Thymus (tissue), 11 donors: ENCODE results near the gene FBXO31. TPM values are rescaled to one million over a fixed set of nuclear protein-coding genes. Genes with fewer than 3 reads are reported as not detected.

ENCODE experiments used
- DNase-seq, 9 donors: peaks; one replicate each; pipeline ENCODE4 v3.0.0-alpha.2; 2013; ENCODE audit warnings: low spot score in 9 of 9, low read depth in 6 of 9, missing footprints in 1 of 9
- H3K27ac ChIP-seq, 2 donors: one replicate each; pipeline ENCODE4 v1.5.1; 2013; ENCODE audit warnings: control low read depth in 1 of 2, low read depth in 1 of 2, low read length in 1 of 2, mild to moderate bottlenecking in 1 of 2, moderate library complexity in 1 of 2
- H3K27me3 ChIP-seq, 2 donors: one replicate each; pipeline ENCODE4 v1.5.1; 2013; ENCODE audit warnings: low read length in 1 of 2; ENCODE audit not compliant: control insufficient read depth in 2 of 2, insufficient read depth in 1 of 2
- H3K36me3 ChIP-seq, 2 donors: one replicate each; pipeline ENCODE4 v1.5.1; 2013; ENCODE audit warnings: low read length in 1 of 2, mild to moderate bottlenecking in 1 of 2, moderate library complexity in 1 of 2; ENCODE audit not compliant: control insufficient read depth in 2 of 2, insufficient read depth in 2 of 2
- H3K4me1 ChIP-seq, 2 donors: one replicate each; pipeline ENCODE4 v1.5.1; 2013; ENCODE audit warnings: low read length in 2 of 2; ENCODE audit not compliant: control insufficient read depth in 2 of 2, insufficient read depth in 2 of 2
- H3K4me3 ChIP-seq, 2 donors: one replicate each; pipeline ENCODE4 v1.5.1; 2013; ENCODE audit warnings: low read length in 2 of 2, control low read depth in 1 of 2, mild to moderate bottlenecking in 1 of 2
- H3K9me3 ChIP-seq, 2 donors: one replicate each; pipeline ENCODE4 v1.5.1; 2013; ENCODE audit warnings: low read length in 1 of 2, mild to moderate bottlenecking in 1 of 2; ENCODE audit not compliant: control insufficient read depth in 2 of 2, insufficient read depth in 1 of 2
- WGBS: extraction: QIAGEN DNeasy Blood & Tissue Kit; methylation state at CpG from one replicate; pipeline ENCODE4 v1.1.7; 2013; 5-methylcytosine and 5-hydroxymethylcytosine counted together
- polyA plus RNA-seq: library from polyadenylated mRNA; stranded (reverse); fragments of 200-250 nt; gene quantifications from one replicate; pipeline ENCODE4 v1.2.3, GENCODE V29; 2013
- total RNA-seq: library from RNA; stranded (reverse); fragments of 120-200 nt; gene quantifications from one replicate; pipeline ENCODE4 v1.2.4, GENCODE V29; 2013
- donor health status: healthy.

Gene FBXO31
- total and polyA plus RNA-seq, 2 donors, result 11.7 to 27.1 TPM

DNA sequence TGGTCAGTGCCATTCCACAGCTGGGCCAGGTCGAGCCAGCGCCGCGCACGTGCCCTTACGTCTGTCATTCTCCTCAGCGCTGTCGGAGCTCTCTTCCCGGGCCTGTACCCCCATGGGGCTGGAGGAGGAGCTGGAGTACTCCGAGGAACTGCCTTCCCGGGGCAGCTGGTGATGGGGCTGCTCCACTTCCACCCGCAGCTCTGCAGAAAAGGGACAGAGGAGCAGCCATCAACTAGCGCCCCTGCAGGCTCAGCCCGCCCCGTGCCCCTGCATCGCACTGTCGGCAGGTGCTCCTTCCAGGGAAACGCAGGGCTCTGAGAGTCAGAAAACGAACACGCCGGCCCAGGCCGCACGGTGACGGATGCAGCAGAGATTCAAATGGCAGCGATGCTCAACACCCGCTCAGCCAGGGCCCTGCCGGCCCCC lies 29.4 kb upstream of the FBXO31 start:
- H3K36me3 ChIP-seq, result peaks cover 2 to 21% of the 10 kb centered on the region in 2 donors
- no peak overlapping the region for H3K4me3 ChIP-seq
- DNase-seq, result no peak
- no peaks in the 10 kb centered on the region for H3K9me3 ChIP-seq
- no peaks in the 10 kb centered on the region for H3K27me3 ChIP-seq
- no peak overlapping the region for H3K27ac ChIP-seq
- H3K4me1 ChIP-seq, result no peaks in the 10 kb centered on the region
- WGBS, result 95% methylated on average over 27 of the region's 27 CpGs

DNA sequence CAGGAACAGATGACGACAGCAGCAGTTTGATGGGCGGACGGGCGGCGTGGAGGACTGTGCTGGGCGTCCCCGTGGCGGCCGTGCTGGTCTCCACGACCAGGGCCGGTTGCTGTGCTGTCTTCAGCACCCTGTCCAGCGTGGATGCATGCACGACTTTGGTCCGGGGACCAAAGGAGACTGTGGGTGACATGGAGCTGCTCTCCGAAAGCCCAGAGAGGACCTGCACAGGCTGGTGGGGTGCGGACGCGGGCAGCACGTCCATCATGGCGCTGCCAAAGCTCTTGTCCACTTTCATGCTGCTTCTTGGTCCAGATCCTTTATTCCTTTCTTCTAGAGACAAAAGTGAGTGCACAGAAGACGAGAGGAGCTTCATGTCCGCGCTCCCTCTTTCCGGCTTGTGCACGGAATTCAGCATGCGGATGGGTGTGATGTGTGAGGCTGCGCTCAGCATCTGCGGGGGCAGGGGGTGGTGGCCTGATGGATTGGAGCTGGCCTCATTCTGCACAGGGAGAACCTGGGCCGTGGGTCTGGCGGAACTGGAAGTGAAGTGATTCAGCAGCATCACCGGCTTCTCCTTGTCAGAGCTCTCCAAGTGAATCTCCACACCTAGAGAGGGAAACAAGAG lies 28.9 kb upstream of the FBXO31 start:
- WGBS, result 95% methylated on average over 31 of the region's 31 CpGs
- no peaks in the 10 kb centered on the region for H3K9me3 ChIP-seq
- H3K4me1 ChIP-seq, result no peaks in the 10 kb centered on the region
- no peaks in the 10 kb centered on the region for H3K27me3 ChIP-seq
- H3K36me3 ChIP-seq, result peaks cover 3 to 17% of the 10 kb centered on the region in 2 donors
- DNase-seq, result no peak
- H3K27ac ChIP-seq, result no peak overlapping the region
- no peak overlapping the region for H3K4me3 ChIP-seq

DNA sequence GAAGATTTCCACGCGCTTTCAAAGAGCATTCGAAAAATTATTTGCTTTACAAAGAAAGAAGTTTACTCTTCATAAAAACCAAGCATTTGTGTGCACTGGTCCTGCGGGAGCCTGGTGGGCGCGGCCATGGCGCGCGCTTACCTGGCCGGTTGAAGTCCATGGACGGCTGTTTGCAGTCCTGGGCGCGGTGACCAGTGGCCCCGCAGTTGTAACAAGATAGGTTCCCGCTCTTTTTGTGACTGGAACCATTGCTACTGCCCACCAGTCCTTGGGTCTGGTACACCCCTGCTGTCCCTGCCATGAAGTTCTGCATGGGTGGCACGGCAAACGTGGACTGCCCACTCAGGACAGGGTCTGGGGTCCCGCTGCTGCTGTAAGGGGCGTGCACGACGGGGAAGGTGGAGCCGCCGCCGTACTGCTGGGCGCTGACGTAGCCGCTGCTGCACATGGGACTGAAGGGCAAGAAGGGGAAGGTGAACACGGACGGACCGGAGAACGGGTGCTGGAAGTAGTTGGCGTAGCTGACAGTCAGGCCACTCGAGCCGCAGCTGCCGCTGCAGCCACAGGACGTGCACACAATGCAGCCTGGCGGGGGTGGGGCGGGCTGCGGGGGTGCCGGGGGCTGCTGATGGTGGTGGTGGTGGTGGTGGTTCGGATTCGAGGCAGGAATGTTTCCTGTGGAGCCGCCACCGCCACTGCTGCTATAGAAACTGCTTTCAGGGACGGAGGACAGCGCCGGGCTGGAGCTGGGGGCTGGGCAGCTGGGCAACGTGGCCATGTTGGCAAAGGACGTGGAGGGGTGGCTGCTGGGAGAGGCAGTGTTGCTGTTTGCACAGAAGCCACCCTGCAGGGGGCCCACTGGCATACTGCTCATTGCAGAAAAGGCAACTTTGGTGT lies 28.0 kb upstream of the FBXO31 start:
- Histone ChIP-seq H3K27me3 (no peaks in the 10 kb centered on the region), H3K4me1 (no peaks in the 10 kb centered on the region), H3K27ac (no peak overlapping the region), H3K36me3 (peaks cover 3 to 17% of the 10 kb centered on the region in 2 donors), H3K9me3 (no peaks in the 10 kb centered on the region), H3K4me3 (no peak overlapping the region)
- DNase-seq, result no peak
- 97% methylated on average over 49 of the region's 49 CpGs for WGBS

DNA sequence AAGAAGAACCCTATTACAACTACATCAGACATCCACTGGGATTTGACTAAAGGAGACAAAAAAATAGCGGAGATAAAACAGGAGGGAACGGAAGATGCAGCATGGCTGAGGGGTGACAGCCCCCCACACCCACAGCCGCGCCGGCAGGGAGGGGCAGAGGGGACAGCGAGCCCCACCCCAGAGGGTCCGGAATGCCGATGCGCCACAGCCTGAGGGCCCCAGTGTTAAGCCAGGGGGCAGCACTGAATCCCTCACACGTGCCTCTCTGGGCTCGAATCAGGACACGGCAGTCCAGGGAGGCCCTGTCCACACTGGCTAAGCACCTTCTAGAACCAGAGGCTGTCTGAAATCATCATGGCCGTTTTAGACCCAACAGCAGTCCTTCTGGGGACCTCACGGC lies 27.4 kb upstream of the FBXO31 start:
- Histone ChIP-seq H3K36me3 (peaks cover 5 to 21% of the 10 kb centered on the region in 2 donors), H3K4me1 (no peaks in the 10 kb centered on the region), H3K27me3 (no peaks in the 10 kb centered on the region), H3K27ac (no peak overlapping the region), H3K4me3 (no peak overlapping the region), H3K9me3 (no peaks in the 10 kb centered on the region)
- WGBS, result 96% methylated on average over 14 of the region's 14 CpGs
- no peak for DNase-seq

DNA sequence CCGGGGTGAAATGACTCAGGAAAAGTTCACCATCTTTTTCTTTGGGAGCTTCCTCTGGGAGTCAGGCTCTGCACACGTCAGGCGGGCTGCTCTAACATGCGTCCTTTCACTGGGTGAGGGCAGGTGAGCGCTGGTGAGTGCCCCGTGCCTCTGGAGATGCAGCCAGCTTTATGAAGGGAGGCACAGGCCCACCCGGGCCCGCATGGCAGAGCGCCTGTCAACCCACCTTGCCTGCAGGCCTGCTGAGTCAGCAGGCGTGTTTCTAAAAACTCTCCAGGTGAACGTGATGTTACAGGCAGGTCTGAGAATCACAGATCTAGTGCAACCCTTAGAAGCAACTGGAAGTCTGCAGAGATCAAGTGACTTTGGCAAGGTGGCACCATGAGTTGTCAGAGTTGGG lies 27.0 kb upstream of the FBXO31 start:
- Histone ChIP-seq H3K36me3 (peaks cover 6 to 21% of the 10 kb centered on the region in 2 donors), H3K4me1 (no peaks in the 10 kb centered on the region), H3K9me3 (no peaks in the 10 kb centered on the region), H3K4me3 (no peak overlapping the region), H3K27me3 (no peaks in the 10 kb centered on the region), H3K27ac (no peak overlapping the region)
- WGBS, result 98% methylated on average over 11 of the region's 11 CpGs
- DNase-seq, result no peak

DNA sequence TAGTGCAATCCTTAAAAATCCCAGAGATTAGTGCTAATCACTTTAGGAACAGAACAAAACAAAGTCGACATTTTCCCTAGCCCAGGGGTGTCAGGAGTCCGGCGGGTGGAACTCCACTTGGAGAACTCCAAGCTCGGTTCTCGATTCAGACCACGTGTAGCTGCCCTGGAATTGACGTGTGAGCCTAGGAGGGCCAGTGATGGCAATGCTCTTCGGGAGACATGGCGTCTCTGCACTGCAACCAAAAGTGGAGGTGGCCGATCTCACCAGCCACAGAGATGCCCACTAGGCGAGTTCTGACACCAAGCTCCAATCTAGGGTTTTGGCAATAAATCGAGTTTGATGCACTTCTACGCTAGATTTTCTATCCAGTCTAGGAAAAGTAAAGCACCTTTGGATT lies 26.2 kb upstream of the FBXO31 start:
- WGBS, result 97% methylated on average over 13 of the region's 13 CpGs
- Histone ChIP-seq H3K36me3 (peaks cover 13 to 27% of the 10 kb centered on the region in 2 donors), H3K27ac (no peak overlapping the region), H3K4me1 (no peaks in the 10 kb centered on the region), H3K4me3 (no peak overlapping the region), H3K27me3 (no peaks in the 10 kb centered on the region), H3K9me3 (no peaks in the 10 kb centered on the region)
- no peak for DNase-seq

DNA sequence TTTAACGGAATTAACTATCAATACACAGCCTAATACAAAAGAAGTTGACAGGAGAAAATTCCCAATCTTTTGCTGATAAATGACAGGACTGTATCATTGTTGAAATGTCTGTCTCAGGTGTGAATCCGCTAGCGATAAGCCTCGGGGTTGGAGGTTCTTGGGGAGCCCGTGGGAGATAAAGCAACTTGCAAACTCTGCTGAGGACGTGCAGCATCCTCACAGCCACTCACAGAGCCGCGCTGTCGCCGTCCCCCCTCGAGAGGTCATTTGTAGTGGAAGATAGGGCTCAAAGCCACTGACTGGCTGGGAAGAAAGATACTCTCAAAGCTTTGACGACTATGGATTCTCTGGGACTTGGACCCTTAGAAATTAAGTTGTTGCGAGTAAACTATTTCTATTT lies 25.6 kb upstream of the FBXO31 start:
- 97% methylated on average over 13 of the region's 13 CpGs for WGBS
- Histone ChIP-seq H3K36me3 (peaks cover 20 to 32% of the 10 kb centered on the region in 2 donors), H3K9me3 (no peaks in the 10 kb centered on the region), H3K4me3 (no peak overlapping the region), H3K27me3 (no peaks in the 10 kb centered on the region), H3K27ac (no peak overlapping the region), H3K4me1 (no peaks in the 10 kb centered on the region)
- no peak for DNase-seq

DNA sequence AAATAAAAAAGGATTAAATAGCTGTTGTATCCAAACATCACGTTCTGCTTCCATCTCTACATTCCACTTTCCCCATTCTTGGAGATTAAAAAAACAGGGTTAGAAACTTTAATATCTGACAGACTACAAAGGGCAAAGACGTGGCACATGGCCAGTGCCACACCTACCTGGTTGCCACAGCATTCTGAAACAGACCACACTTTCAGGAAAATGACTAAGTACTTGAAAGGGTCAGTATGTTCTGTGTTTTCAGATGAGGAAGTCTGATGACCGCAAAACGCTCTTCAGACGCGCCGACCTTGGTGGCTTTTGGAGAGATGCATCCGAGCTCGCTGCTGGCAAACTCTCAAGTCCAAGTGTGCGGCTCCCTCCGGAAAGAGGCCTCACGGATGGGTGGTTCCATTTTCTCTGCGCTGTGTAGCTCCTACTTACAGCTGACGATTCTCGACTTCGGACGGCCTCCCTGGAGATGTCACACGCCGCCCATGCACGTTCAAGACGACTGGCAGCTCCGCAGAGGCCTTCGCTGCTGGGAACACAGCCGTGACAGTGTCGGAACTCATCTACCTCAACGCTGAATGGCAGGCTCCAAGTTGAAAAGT lies 24.0 kb upstream of the FBXO31 start:
- 91% methylated on average over 26 of the region's 26 CpGs for WGBS
- Histone ChIP-seq H3K4me1 (no peaks in the 10 kb centered on the region), H3K9me3 (no peaks in the 10 kb centered on the region), H3K27me3 (no peaks in the 10 kb centered on the region), H3K36me3 (peaks cover 30 to 42% of the 10 kb centered on the region in 2 donors), H3K4me3 (no peak overlapping the region), H3K27ac (no peak overlapping the region)
- DNase-seq, result no peak

DNA sequence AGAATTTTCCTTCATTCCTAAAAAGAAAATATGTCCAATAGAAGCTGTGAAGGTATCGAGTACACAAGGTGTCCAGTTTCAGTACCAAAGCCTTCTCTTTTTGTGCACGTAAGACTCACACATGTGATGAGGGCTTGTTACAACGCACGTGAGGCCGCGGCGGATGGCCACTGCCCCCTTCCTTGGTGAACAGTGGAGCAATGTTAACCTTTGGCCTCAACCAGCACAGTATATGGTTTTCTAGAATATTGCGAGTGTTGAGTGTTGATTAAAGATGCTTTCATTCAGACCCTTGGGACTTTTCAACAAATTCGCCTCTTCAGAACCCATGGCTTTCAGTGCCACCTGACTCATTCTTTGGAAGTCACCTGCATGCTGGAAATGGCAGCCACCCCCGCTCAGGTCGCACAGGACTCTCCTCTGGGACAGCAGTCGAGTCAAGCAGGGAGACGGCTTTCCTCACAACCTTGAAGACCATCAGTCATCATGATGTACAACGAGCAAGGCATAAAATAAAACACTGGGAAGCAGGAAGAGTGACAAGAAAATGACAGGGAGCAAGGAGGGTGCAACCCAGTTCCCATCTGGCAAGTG lies 23.0 kb upstream of the FBXO31 start:
- WGBS, result 96% methylated on average over 14 of the region's 14 CpGs
- H3K36me3 ChIP-seq, result peaks cover 33 to 34% of the 10 kb centered on the region in 2 donors

More for the DNA sequence above, 23.0 kb upstream of the FBXO31 start:
- no peak for DNase-seq
- Histone ChIP-seq H3K27ac (no peak overlapping the region), H3K4me3 (no peak overlapping the region), H3K27me3 (no peaks in the 10 kb centered on the region), H3K4me1 (no peaks in the 10 kb centered on the region), H3K9me3 (no peaks in the 10 kb centered on the region)
